ENCODE measurements around the gene NRSN2.
A peak's percentile ranks its signal among the peaks of the same experiment; 100 is the strongest.
"Not testable (repeated sequence)": the region's sequence is repeated elsewhere in the genome, so short reads cannot be mapped to it uniquely, and the experiment has no call there.

Gene NRSN2

GRCh38 chr20:384723-385122 lies 37.8 kb downstream of the NRSN2 start:
- Mint-ChIP-seq H3K4me3 (no peak overlapping the region), H3K36me3 (peaks cover 21% of the 10 kb centered on the region in 2 donors)

GRCh38 chr20:385448-385847 lies 38.5 kb downstream of the NRSN2 start:
- no peak for DNase-seq

More at GRCh38 chr20:384723-385122, 37.8 kb downstream of the NRSN2 start:
- Mint-ChIP-seq H3K9me3 (no peaks in the 10 kb centered on the region), H3K27ac (no peak overlapping the region), H3K4me1 (peaks cover 14 to 19% of the 10 kb centered on the region in 2 donors), H3K27me3 (no peaks in the 10 kb centered on the region)
- DNase-seq (no peak), ATAC-seq (replicated peaks) (no peak)

GRCh38 chr20:386634-387033 lies 39.7 kb downstream of the NRSN2 start:
- ATAC-seq (replicated peaks), result not testable (repeated sequence)

More at GRCh38 chr20:385448-385847, 38.5 kb downstream of the NRSN2 start:
- Mint-ChIP-seq H3K4me1 (peaks cover 14 to 19% of the 10 kb centered on the region in 2 donors), H3K36me3 (peaks cover 24% of the 10 kb centered on the region in 2 donors), H3K9me3 (no peaks in the 10 kb centered on the region), H3K27ac (no peak overlapping the region), H3K27me3 (no peaks in the 10 kb centered on the region), H3K4me3 (no peak overlapping the region)
- ATAC-seq (replicated peaks), result no peak

GRCh38 chr20:387520-387919 lies 40.6 kb downstream of the NRSN2 start:
- Mint-ChIP-seq H3K27ac (no peak overlapping the region), H3K4me1 (peaks cover 14 to 16% of the 10 kb centered on the region in 2 donors), H3K36me3 (peaks cover 40% of the 10 kb centered on the region in 2 donors), H3K27me3 (no peaks in the 10 kb centered on the region), H3K4me3 (no peak overlapping the region), H3K9me3 (no peaks in the 10 kb centered on the region)
- DNase-seq (no peak), ATAC-seq (replicated peaks) (no peak)

More at GRCh38 chr20:386634-387033, 39.7 kb downstream of the NRSN2 start:
- Mint-ChIP-seq H3K36me3 (peaks cover 31 to 32% of the 10 kb centered on the region in 2 donors), H3K4me1 (peaks cover 16 to 19% of the 10 kb centered on the region in 2 donors)
- H3K27ac Mint-ChIP-seq, H3K9me3 Mint-ChIP-seq, H3K27me3 Mint-ChIP-seq, H3K4me3 Mint-ChIP-seq, DNase-seq: not testable (repeated sequence)

GRCh38 chr20:388034-388994 lies 41.4 kb downstream of the NRSN2 start:
- no peaks in the 10 kb centered on the region for H3K9me3 Mint-ChIP-seq
- H3K27me3 Mint-ChIP-seq, result no peaks in the 10 kb centered on the region
- H3K36me3 Mint-ChIP-seq, result peaks cover 45 to 48% of the 10 kb centered on the region in 2 donors
- H3K4me3 Mint-ChIP-seq, result no peak overlapping the region
- ATAC-seq (replicated peaks), result no peak
- H3K27ac Mint-ChIP-seq, result no peak overlapping the region
- H3K4me1 Mint-ChIP-seq, result peaks cover 9 to 10% of the 10 kb centered on the region in 2 donors
- no peak for DNase-seq

GRCh38 chr20:389220-389619 lies 42.3 kb downstream of the NRSN2 start:
- Mint-ChIP-seq H3K36me3 (peaks cover 48 to 51% of the 10 kb centered on the region in 2 donors), H3K4me3 (no peak overlapping the region), H3K27me3 (no peaks in the 10 kb centered on the region), H3K9me3 (no peaks in the 10 kb centered on the region), H3K27ac (peak overlapping the region; percentile 68), H3K4me1 (peaks cover 5 to 6% of the 10 kb centered on the region in 2 donors)
- DNase-seq (no peak), ATAC-seq (replicated peaks) (no peak)

- no peaks in the 10 kb centered on the region for H3K9me3 Mint-ChIP-seq
- H3K4me3 Mint-ChIP-seq, result no peak overlapping the region
- no peak overlapping the region for H3K27ac Mint-ChIP-seq
- ATAC-seq (replicated peaks) (peak in 1 of 2 donors; percentile 71), DNase-seq (no peak)
- H3K4me1 Mint-ChIP-seq, result peaks cover 0 to 2% of the 10 kb centered on the region in 2 donors
- peaks cover 45 to 48% of the 10 kb centered on the region in 2 donors for H3K36me3 Mint-ChIP-seq
- H3K27me3 Mint-ChIP-seq, result no peaks in the 10 kb centered on the region
Observed at GRCh38 chr20:391041-391711, 44.3 kb downstream of the NRSN2 start.

- H3K4me1 Mint-ChIP-seq; H3K27ac Mint-ChIP-seq; H3K4me3 Mint-ChIP-seq; ATAC-seq (replicated peaks); DNase-seq; H3K27me3 Mint-ChIP-seq; H3K9me3 Mint-ChIP-seq: not testable (repeated sequence)
- H3K36me3 Mint-ChIP-seq, result peaks cover 51 to 52% of the 10 kb centered on the region in 2 donors
Observed at GRCh38 chr20:393296-393695, 46.4 kb downstream of the NRSN2 start.

GRCh38 chr20:396252-396618 lies 49.3 kb downstream of the NRSN2 start:
- Mint-ChIP-seq H3K36me3 (peaks cover 35 to 40% of the 10 kb centered on the region in 2 donors), H3K9me3 (no peaks in the 10 kb centered on the region), H3K4me1 (peaks cover 0 to 2% of the 10 kb centered on the region in 2 donors), H3K27me3 (no peaks in the 10 kb centered on the region), H3K4me3 (no peak overlapping the region), H3K27ac (no peak overlapping the region)
- no peak for DNase-seq
- no peak for ATAC-seq (replicated peaks)

- peaks cover 30 to 35% of the 10 kb centered on the region in 2 donors for H3K36me3 Mint-ChIP-seq
Observed at GRCh38 chr20:396619-397431, 49.9 kb downstream of the NRSN2 start.

GRCh38 chr20:397432-398237 lies 50.7 kb downstream of the NRSN2 start:
- peaks cover 22 to 27% of the 10 kb centered on the region in 2 donors for H3K36me3 Mint-ChIP-seq
- H3K4me3 Mint-ChIP-seq, result no peak overlapping the region
- ATAC-seq (replicated peaks), result no peak
- H3K9me3 Mint-ChIP-seq, result no peaks in the 10 kb centered on the region
- no peaks in the 10 kb centered on the region for H3K27me3 Mint-ChIP-seq
- DNase-seq, result no peak
- H3K27ac Mint-ChIP-seq, result no peak overlapping the region
- peaks cover 3 to 4% of the 10 kb centered on the region in 2 donors for H3K4me1 Mint-ChIP-seq

More at GRCh38 chr20:396619-397431, 49.9 kb downstream of the NRSN2 start:
- H3K27me3 Mint-ChIP-seq, result no peaks in the 10 kb centered on the region
- peaks cover 0 to 2% of the 10 kb centered on the region in 2 donors for H3K4me1 Mint-ChIP-seq
- DNase-seq (no peak), ATAC-seq (replicated peaks) (no peak)
- no peaks in the 10 kb centered on the region for H3K9me3 Mint-ChIP-seq
- H3K4me3 Mint-ChIP-seq, result no peak overlapping the region
- no peak overlapping the region for H3K27ac Mint-ChIP-seq

- no peak for DNase-seq
- Mint-ChIP-seq H3K4me3 (no peak overlapping the region), H3K4me1 (peaks cover 6 to 8% of the 10 kb centered on the region in 2 donors), H3K27me3 (no peaks in the 10 kb centered on the region), H3K9me3 (no peaks in the 10 kb centered on the region), H3K27ac (no peak overlapping the region), H3K36me3 (peaks cover 16% of the 10 kb centered on the region in 2 donors)
- no peak for ATAC-seq (replicated peaks)
Observed at GRCh38 chr20:399182-399707, 52.3 kb downstream of the NRSN2 start.

- Mint-ChIP-seq H3K27me3 (no peaks in the 10 kb centered on the region), H3K27ac (no peak overlapping the region), H3K9me3 (no peaks in the 10 kb centered on the region), H3K4me1 (peaks cover 6 to 8% of the 10 kb centered on the region in 2 donors), H3K4me3 (no peak overlapping the region), H3K36me3 (peaks cover 16% of the 10 kb centered on the region in 2 donors)
- no peak for ATAC-seq (replicated peaks)
- no peak for DNase-seq
Observed at GRCh38 chr20:400128-400453, 53.2 kb downstream of the NRSN2 start.

All from stimulated activated naive B cell treated with anti-CD40 and anti-IgM and Interleukin-4, amounts not matched to agents 10 μg/mL and 1 μg/mL and 100 μg/mL, for 72 hours (primary cell).